Measurements from ENCODE around the gene JMJD1C.
"Not testable (repeated sequence)": the region's sequence is repeated elsewhere in the genome, so short reads cannot be mapped to it uniquely, and the experiment has no call there.

GRCh38 chr10:63377305-63377661 is 88.5 kb downstream of the JMJD1C start:
- TF ChIP-seq, protein P1, sequence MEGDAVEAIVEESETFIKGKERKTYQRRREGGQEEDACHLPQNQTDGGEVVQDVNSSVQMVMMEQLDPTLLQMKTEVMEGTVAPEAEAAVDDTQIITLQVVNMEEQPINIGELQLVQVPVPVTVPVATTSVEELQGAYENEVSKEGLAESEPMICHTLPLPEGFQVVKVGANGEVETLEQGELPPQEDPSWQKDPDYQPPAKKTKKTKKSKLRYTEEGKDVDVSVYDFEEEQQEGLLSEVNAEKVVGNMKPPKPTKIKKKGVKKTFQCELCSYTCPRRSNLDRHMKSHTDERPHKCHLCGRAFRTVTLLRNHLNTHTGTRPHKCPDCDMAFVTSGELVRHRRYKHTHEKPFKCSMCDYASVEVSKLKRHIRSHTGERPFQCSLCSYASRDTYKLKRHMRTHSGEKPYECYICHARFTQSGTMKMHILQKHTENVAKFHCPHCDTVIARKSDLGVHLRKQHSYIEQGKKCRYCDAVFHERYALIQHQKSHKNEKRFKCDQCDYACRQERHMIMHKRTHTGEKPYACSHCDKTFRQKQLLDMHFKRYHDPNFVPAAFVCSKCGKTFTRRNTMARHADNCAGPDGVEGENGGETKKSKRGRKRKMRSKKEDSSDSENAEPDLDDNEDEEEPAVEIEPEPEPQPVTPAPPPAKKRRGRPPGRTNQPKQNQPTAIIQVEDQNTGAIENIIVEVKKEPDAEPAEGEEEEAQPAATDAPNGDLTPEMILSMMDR (conservative IDR thresholded peaks at IDR 0.05; ENCODE audit: low read depth, low read length): not testable (repeated sequence)
- not testable (repeated sequence) for TF ChIP-seq EZH2phosphoT487 (IDR thresholded peaks at IDR 0.05; ENCODE audit: borderline replicate concordance, low read length); EZH2 (IDR thresholded peaks at IDR 0.05; ENCODE audit: low read length, unreplicated experiment)

Measured in PC-3 (cell line).